HG02763 (cell line): ENCODE results near the gene RACK1.
"Not testable (repeated sequence)": the region's sequence is repeated elsewhere in the genome, so short reads cannot be mapped to it uniquely, and the experiment has no call there.

Experiments used
- ATAC-seq: cut with Tn5 transposase; IDR thresholded peaks from one replicate; pipeline ENCODE4 v1.9.1; 2021; ENCODE audit warnings: mild to moderate bottlenecking, moderate library complexity; ENCODE audit not compliant: unreplicated experiment

RACK1 gene

DNA sequence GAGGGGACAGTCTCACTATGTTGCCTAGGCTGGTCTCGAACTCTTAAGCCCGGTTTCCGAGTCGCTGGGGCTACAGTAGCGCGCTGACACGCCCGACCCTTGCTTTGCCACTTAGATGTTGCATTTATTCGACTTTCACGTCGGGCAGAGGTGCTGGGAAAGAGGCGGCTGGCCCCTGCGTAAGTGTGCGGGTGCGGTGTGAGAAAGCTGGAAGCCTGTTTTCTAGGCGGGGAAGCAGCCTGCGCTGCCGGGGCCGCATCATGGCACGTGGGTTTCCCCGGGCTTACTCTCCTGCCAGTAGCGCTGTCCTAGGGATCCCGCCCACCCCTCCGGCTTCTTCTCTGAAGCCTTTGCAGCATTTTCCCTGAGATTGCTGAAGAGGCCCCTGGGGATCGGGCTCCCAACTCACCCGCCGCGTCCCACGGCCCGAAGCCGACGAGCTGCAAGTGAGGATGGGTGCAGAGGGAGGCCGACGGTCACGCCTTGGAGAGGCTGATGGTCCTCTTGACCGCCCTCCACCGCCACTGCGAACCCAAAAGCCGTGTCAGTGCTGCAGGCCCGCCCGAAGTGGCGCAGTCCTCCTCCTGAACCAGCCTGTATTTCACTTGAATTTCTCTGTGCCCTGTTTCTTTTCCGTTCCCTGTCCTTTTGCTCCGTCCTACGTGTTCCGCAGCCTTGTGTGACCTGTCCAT is 26.4 kb downstream of the RACK1 start:
- no peak for ATAC-seq

GRCh38 chr5:181215997-181216989 is 27.4 kb downstream of the RACK1 start:
- no peak for ATAC-seq

DNA sequence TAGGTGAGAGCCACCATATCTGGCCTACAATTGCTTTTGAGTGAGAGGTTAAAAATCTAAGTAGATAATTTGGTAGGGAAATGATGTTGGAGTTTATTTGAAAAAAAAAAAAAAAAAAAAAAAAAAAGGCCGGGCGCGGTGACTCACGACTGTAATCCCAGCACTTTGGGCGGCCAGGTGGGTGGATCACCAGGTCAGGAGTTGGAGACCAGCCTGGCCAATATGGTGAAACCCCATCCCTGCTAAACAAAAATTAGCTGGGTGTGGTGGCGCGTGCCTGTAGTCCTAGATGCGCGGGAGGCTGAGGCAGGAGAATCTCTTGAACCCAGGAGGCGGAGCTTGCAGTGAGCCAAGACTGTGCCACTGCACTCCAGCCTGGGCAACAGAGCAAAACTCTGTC is 29.5 kb downstream of the RACK1 start:
- not testable (repeated sequence) for ATAC-seq

DNA sequence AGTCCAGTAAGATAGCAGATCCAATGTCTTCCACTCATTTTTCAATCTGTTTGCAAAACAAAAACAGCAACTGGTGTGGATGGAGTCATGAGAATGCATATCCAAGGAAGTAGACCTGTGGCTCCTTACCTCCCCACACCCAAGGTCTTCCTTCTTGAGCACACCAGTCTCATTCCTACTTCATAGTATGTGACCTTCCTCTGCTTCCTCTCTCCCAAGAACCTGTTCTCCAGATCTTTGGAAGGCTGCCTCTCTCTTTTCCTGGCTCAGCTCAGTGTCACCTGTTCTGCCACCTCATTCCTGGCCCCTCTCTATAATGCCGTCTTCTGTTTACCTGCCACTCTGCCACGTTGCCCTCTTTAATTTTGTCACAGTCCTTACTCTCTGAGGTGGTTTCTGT is 30.8 kb downstream of the RACK1 start:
- no peak for ATAC-seq

DNA sequence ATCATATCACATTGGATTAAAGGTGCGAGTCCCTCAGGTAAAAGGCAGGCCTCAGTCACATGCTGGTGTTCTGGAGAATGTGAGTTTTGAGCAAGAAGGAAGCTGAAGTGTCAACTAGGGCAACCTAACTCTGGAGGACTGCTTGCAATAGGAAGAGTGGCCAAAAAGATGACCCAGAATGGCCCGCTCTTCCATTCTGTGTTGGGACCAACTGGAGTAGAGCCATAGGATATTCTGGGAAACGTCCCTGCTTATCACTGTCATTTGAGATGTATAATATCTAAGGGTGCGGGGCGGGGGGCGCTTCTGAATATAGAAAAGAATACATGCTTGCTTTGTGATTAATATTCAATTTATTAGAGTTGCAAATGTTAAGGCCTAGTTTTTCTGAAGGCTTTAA is 31.6 kb downstream of the RACK1 start:
- no peak for ATAC-seq

GRCh38 chr5:181211208-181211607 is 32.5 kb downstream of the RACK1 start:
- no peak for ATAC-seq

DNA sequence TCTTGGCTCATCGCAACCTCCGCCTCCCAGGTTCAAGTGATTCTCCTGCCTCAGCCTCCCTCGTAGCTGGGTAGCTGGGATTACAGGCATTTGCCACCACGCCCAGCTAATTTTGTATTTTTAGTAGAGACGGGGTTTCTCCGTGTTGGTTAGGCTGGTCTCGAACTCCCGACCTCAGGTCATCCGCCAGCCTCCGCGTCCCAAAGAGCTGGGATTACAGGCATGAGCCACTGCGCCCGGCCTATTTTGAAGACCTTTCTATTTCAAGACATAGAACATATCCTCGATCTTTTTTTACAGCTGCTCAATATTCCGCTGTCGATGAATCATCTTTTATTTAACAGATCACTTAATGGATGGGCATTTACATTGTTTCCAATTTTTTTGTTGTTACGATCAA is 33.0 kb downstream of the RACK1 start:
- not testable (repeated sequence) for ATAC-seq

DNA sequence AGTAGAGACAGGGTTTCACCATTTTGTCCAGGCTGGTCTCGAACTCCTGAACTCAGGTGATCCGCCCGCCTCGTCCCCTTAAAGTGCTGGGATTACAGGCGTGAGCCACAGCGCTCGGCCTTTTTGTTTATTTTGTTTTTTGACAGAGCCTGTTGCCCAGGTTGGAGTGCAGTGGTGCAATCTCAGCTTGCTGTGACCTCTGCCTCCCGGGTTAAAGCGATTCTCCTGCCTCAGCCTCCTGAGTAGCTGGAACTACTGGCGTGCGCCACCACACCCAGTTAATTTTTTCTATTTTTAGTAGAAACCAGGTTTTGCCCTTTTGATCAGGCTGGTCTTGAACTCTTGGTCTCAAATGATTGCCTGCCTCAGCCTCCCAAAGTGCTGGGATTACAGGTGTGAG is 33.6 kb downstream of the RACK1 start:
- ATAC-seq, result not testable (repeated sequence)

GRCh38 chr5:181209006-181209405 is 34.7 kb downstream of the RACK1 start:
- ATAC-seq, result not testable (repeated sequence)

- no peak for ATAC-seq
Measured at GRCh38 chr5:181207960-181208253, 35.8 kb downstream of the RACK1 start.

- peak; percentile 38 for ATAC-seq
Measured at GRCh38 chr5:181207214-181207959, 36.3 kb downstream of the RACK1 start.

GRCh38 chr5:181205761-181206649 is 37.7 kb downstream of the RACK1 start:
- no peak for ATAC-seq

DNA sequence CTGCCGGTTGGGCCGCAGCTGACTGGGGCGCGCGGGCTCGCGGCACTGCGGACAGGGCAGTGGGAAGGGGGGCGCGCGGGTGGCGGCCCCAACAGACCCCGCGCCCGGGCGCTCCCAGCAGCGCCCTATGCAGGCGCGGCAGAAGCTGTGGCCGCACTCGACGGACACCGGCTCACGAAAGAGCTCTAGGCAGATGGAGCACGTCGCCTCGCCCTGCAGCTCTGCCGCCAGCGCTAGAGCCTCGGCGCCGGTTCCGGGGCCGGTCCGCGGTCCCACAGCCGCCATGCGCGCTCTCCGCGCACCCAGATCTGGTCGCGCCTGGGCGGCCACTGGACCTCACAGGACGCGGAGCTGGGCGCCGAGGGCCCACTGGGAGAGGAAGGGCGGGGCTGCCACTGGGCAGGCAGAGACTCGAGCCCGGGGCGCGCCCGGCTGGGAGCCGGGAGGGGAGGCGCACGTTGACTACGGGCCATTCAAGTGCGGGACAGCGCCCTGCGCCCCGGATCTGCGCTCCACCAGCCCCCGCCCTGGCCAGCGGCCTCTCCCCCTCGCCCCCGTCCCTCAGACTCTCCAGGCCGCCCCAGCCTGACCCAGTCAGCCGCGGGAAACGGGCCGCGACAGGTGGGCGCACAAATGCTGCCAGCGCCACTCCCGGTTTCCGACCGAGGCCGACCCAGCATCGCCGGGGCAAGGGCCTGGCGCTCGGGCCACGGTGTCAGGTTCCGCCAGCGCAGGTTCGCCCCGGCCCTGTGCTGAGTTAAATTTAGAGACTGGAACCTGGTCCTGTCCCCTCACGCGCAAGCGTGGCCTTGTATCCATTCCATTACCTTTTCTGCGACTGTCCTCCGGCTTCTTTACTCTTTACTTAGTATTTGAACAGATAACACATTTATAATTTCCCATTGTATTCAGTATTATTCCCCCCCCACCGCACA is 38.6 kb downstream of the RACK1 start, which contains the start of gene TRIM7:
Gene TRIM7 (minus strand): TSS at position 371 of the 935 bp plus-strand sequence. CDS start 86 bp downstream, at position 285.
- no peak for ATAC-seq

DNA sequence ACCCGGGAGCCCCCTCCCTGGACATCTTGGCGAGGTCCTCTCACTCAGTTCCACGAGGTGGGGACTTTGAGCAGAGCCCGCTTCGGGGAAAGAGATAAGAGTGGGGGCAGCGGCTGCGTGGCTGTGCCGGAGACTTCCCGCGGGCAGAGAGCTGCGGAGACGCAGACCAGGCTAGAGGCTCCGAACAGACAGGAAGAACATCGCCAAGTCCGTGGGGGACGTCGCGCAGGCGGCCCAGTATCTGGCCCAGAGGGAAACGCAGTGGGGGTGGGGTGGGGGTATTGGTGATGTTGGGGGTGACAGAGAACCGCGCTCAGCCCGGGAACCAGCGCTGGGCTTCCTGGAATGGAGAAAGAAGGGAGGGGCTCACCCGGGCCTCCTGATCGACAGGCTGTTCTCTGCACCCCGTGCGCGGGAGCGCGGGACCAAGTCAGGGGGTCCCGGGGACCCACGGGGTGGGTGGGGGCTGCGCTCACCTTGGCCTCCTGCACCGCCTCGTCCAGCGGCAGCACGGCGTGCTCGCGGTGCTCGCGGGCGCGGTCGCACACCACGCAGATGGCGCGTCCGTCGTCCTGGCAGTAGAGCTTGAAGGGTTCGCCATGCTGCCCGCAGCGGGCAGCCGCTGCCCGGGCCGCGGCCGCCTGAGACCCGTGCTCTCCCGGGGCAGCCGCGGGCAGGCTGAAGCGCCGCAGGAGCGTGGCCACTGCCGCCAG is 39.4 kb downstream of the RACK1 start:
- no peak for ATAC-seq

DNA sequence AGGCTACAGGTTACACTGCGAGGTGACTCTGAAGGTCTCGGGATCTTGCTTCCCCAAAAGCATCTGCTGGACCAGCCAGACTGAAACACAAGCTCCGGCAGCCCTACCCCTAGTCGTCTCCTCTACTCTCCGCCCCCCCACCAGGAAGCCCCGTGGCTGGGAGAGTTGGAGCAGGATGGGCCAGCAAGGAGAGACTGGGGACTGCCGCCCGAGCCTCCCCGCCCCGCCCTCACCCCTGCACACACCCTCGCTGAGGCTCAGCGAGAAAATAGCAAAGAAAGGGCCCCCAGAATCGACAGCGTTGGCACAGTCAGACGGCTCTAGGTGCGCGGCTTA is 40.0 kb downstream of the RACK1 start:
- no peak for ATAC-seq

DNA sequence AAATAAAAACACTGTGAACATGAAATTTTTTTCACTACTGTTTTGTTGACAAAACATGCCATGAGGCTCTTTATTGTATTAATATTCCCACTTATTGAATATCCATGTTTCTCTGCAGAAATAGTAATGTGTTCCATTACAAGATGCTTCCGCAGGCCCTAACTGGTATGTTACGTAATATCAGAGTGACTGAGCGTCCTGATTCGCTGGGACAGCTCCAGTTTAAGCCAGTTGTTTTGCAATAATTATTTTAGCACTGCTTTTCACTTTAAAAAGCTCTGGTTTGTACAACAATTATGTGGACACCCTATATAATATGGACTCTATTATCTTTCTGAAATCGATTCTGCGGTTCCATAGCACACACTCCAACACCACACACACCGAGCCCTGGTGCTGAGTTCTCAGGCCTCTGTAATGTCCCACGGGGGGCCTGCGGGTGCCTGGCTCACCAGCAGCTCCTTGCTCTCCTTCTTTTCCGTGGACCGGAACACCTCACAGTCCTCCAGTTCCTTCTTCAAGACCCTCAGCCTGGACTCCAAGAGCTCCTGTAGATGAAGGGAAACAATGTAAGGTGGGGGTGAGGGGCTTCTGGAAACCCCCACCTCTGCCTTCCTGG is 40.5 kb downstream of the RACK1 start:
- no peak for ATAC-seq

GRCh38 chr5:181200816-181201215 is 42.9 kb downstream of the RACK1 start:
- ATAC-seq, result no peak

- ATAC-seq, result no peak
Measured at GRCh38 chr5:181199881-181200638, 43.6 kb downstream of the RACK1 start.
